T-helper 2 cell treated with Interferon-gamma antibody and Interleukin-4, amounts not matched to agents 5 μg/mL and 100 μg/mL, for 36 hours (primary cell): ENCODE measurements around the gene PPP3R2.

Experiments used
- DNase-seq: peaks from one replicate; pipeline ENCODE4 v3.0.0; 2021; ENCODE audit warnings: low spot score
- H3K27ac Mint-ChIP-seq: one replicate; pipeline ENCODE4 v1.8.0; 2021; ENCODE audit warnings: mild to moderate bottlenecking, mixed read lengths
- H3K27me3 Mint-ChIP-seq: one replicate; pipeline ENCODE4 v1.8.0; 2021; ENCODE audit warnings: low read depth, mixed read lengths
- H3K36me3 Mint-ChIP-seq: one replicate; pipeline ENCODE4 v1.8.0; 2021; ENCODE audit warnings: low read depth, mixed read lengths
- H3K4me1 Mint-ChIP-seq: one replicate; pipeline ENCODE4 v1.8.0; 2021; ENCODE audit warnings: low read depth, mixed read lengths
- H3K4me3 Mint-ChIP-seq: one replicate; pipeline ENCODE4 v1.8.0; 2022; ENCODE audit warnings: mild to moderate bottlenecking, moderate library complexity, mixed read lengths
- H3K9me3 Mint-ChIP-seq: one replicate; pipeline ENCODE4 v1.8.0; 2021; ENCODE audit warnings: mixed read lengths

Gene PPP3R2

DNA sequence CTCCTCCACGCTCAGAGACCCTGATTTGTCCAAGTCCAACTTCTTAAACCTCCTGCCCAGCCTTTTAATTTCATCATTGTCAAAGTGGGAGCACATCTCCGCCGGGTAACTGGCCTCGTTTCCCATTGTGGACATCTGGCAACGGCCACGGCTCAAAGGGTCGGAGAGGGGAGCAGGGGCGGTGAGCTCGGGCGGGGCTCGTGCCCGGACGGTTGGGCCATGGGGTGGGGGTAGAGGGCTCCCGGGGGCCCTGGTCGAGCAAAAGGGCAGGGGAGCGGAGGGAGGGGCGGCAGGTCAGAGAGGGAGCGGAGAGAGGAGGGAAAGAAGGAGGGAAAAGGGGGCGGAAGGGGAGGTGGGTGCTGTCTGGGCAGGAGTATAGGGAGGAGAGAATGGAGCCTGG lies at the start of gene PPP3R2:
Gene PPP3R2, minus strand, starts transcription at position 174 of the 400 bp plus-strand sequence. Its CDS starts 48 bp downstream, at position 126.
- no peak within 1 kb of the TSS for H3K4me3 Mint-ChIP-seq
- H3K4me1 Mint-ChIP-seq: no peaks in the 10 kb centered on the region
- peaks cover 4% of the 10 kb centered on the region for H3K27me3 Mint-ChIP-seq
- H3K27ac Mint-ChIP-seq: no peak within 1 kb of the TSS
- no peaks in the 10 kb centered on the region for H3K36me3 Mint-ChIP-seq
- DNase-seq: no peak
- no peaks in the 10 kb centered on the region for H3K9me3 Mint-ChIP-seq

GRCh38 chr9:101639785-101640665 lies 45.3 kb upstream of the PPP3R2 start:
- no peak overlapping the region for H3K27ac Mint-ChIP-seq

DNA sequence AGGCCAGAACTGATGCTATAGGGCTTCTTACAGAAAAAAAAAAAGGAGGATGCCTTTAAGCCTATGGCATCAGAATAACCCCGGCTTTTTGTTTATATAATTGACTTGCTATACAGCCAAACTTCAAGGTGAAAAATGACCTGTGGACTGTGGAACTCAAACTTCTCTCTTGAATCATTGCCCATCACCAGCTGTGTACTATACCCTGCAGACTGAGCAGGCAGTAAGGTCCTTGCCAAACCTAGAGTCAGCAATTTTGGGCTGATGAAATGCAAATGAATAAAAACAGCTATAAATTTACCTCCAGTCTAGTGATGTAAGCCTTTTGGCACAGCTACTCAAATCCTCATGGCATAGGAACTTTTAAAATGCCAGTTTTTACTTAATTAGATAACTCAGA lies 44.5 kb upstream of the PPP3R2 start:
- H3K36me3 Mint-ChIP-seq: no peaks in the 10 kb centered on the region
- no peaks in the 10 kb centered on the region for H3K4me1 Mint-ChIP-seq
- H3K9me3 Mint-ChIP-seq: peaks cover 10% of the 10 kb centered on the region
- no peak overlapping the region for H3K4me3 Mint-ChIP-seq
- H3K27me3 Mint-ChIP-seq: no peaks in the 10 kb centered on the region
- no peak overlapping the region for H3K27ac Mint-ChIP-seq
- no peak for DNase-seq

More at GRCh38 chr9:101639785-101640665, 45.3 kb upstream of the PPP3R2 start:
- H3K36me3 Mint-ChIP-seq: no peaks in the 10 kb centered on the region
- DNase-seq: no peak
- H3K4me3 Mint-ChIP-seq: no peak overlapping the region
- H3K9me3 Mint-ChIP-seq: peaks cover 10% of the 10 kb centered on the region
- H3K4me1 Mint-ChIP-seq: no peaks in the 10 kb centered on the region
- H3K27me3 Mint-ChIP-seq: no peaks in the 10 kb centered on the region

- no peaks in the 10 kb centered on the region for H3K27me3 Mint-ChIP-seq
- DNase-seq: no peak
- no peaks in the 10 kb centered on the region for H3K36me3 Mint-ChIP-seq
- H3K4me1 Mint-ChIP-seq: no peaks in the 10 kb centered on the region
- H3K4me3 Mint-ChIP-seq: no peak overlapping the region
- no peak overlapping the region for H3K27ac Mint-ChIP-seq
- peaks cover 4% of the 10 kb centered on the region for H3K9me3 Mint-ChIP-seq
Measured at GRCh38 chr9:101636247-101636646, 41.5 kb upstream of the PPP3R2 start.

DNA sequence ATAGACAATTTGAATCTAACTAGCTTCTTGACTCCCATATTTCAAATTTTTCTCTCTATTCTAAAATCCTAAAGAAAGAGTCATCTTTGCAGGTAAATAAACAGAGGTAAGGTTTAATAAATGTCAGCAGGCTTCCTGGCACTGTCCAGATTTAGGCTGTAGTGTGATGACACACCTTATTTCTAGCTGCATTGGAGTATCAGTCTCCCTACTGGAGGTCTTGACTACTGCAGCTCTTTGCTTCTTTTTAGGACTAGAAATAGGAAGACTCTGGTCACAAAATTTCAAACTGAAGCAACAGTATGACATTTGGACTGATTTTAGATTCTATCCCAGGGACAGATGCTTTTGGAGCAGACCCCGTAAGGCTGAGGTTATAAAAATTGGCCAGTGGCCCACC lies 40.7 kb upstream of the PPP3R2 start:
- no peaks in the 10 kb centered on the region for H3K27me3 Mint-ChIP-seq
- H3K9me3 Mint-ChIP-seq: no peaks in the 10 kb centered on the region
- no peaks in the 10 kb centered on the region for H3K4me1 Mint-ChIP-seq
- no peak overlapping the region for H3K27ac Mint-ChIP-seq
- H3K36me3 Mint-ChIP-seq: no peaks in the 10 kb centered on the region
- DNase-seq: no peak
- H3K4me3 Mint-ChIP-seq: no peak overlapping the region

DNA sequence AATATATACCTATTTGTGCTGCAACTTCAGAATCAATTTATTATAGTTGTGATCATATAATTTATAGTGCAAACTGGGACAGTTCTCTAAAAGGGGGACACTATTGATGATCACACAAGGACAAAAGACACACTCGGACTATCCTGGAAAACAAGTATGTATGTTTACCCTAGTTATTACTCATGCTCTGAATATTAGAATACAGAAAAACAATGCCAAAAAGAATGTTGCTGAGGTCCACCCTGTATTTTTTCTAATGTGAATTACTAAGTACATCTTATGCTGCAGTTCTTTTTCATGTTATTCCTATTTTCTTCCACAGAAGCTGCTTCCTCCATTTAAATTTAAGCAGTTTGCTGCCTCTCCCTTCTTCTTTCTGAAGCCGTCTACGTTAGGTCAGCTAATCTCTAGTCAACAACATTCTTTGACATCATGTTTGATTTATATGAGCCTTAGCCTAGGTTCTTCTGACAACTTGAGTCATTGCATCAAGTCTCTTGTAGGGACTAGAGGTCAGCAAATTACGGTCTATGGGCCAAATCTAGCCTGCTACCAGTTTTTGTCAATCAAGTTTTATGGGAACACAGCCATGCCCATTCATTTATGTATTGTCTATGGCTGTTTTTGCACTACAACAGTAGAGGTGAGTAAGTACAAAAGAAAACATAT lies 40.1 kb upstream of the PPP3R2 start:
- H3K36me3 Mint-ChIP-seq: no peaks in the 10 kb centered on the region
- no peak for DNase-seq
- no peak overlapping the region for H3K27ac Mint-ChIP-seq
- no peaks in the 10 kb centered on the region for H3K9me3 Mint-ChIP-seq
- no peaks in the 10 kb centered on the region for H3K27me3 Mint-ChIP-seq
- H3K4me3 Mint-ChIP-seq: no peak overlapping the region
- H3K4me1 Mint-ChIP-seq: no peaks in the 10 kb centered on the region

DNA sequence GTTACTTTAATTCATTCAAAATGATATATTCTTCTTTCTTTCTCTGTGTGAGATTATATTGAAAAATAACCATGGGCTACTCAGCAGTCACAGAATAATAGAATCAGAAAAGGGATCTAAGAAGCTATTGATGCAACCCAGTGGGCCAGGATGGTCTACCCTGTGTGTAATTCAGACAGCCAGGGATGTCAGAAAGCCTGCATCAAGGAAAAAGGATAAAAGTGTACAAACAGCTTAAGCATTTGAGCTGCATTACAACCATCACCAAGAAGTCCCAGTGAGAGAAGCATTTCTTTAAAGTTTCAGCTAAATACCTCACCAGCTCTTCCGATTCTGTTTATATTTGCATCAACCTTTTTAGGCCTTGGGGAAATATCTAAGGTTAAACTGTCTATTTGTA lies 37.8 kb upstream of the PPP3R2 start:
- Mint-ChIP-seq H3K36me3 (no peaks in the 10 kb centered on the region), H3K9me3 (no peaks in the 10 kb centered on the region), H3K4me3 (no peak overlapping the region), H3K4me1 (no peaks in the 10 kb centered on the region), H3K27ac (no peak overlapping the region), H3K27me3 (no peaks in the 10 kb centered on the region)
- DNase-seq: no peak

DNA sequence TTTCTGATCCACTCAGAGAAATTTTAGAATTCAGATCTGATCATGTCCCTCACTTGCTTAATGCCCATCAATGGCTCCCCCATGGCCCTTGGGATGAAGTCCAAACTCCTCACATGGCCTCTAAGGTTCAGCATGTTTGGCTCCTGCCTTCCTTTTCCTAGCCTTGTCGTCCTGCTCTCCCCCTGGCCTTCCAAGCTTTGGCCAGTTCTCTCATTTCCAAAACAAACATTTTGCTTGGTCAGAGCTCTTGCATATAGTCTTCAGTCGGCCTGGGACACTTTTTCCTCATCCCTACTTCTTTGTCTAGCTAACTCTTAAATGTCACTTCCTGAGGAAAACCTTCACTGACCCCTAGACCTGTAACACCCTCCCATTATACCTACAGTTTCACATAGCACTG lies 37.1 kb upstream of the PPP3R2 start:
- no peak overlapping the region for H3K4me3 Mint-ChIP-seq
- H3K27ac Mint-ChIP-seq: no peak overlapping the region
- no peaks in the 10 kb centered on the region for H3K9me3 Mint-ChIP-seq
- no peaks in the 10 kb centered on the region for H3K36me3 Mint-ChIP-seq
- H3K27me3 Mint-ChIP-seq: no peaks in the 10 kb centered on the region
- no peaks in the 10 kb centered on the region for H3K4me1 Mint-ChIP-seq
- DNase-seq: no peak

DNA sequence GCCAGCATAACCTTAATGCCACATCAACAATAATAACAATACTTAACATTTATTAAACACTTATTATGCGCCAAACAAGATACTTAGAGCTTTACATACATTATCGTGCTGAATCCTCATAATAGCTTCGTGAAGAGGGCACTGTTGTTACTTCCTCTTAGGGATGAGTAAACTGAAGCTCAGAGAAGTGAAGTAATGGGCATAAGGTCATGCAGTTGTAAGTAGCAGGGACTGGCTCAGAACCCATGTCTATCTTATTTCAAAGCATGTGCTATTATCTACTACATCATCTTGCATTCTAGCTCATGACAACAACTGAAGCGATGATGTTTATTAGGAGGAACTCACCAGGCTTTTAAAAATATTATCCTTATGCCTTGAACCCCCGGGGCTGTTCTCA lies 34.9 kb upstream of the PPP3R2 start:
- Mint-ChIP-seq H3K27me3 (no peaks in the 10 kb centered on the region), H3K9me3 (no peaks in the 10 kb centered on the region), H3K27ac (no peak overlapping the region), H3K4me3 (no peak overlapping the region), H3K36me3 (no peaks in the 10 kb centered on the region), H3K4me1 (peaks cover 4% of the 10 kb centered on the region)
- DNase-seq: no peak

- H3K4me3 Mint-ChIP-seq: no peak overlapping the region
- H3K27me3 Mint-ChIP-seq: no peaks in the 10 kb centered on the region
- H3K4me1 Mint-ChIP-seq: peaks cover 4% of the 10 kb centered on the region
- no peak overlapping the region for H3K27ac Mint-ChIP-seq
- no peak for DNase-seq
- H3K9me3 Mint-ChIP-seq: no peaks in the 10 kb centered on the region
- H3K36me3 Mint-ChIP-seq: no peaks in the 10 kb centered on the region
Measured at GRCh38 chr9:101628173-101628572, 33.4 kb upstream of the PPP3R2 start.

DNA sequence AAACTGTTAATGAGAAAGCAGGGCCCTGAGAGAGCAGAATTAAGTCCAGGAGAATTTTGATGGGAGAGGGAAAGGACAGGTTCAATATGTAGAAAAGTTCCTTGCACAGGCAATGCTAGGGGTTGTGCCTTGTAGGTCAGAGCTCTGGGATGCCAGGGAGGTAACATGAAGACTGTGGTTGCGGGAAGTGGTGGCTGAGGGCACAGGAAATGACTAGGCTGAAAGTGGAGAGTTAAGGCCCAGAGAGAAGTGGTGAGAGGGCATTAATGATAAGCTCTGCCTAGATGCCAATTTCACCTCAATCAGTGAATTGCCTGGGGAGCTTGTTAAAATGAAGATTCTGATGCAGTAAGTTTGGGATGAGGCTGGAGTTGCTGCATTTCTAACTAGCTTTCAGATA lies 31.5 kb upstream of the PPP3R2 start:
- DNase-seq: no peak
- no peaks in the 10 kb centered on the region for H3K9me3 Mint-ChIP-seq
- no peaks in the 10 kb centered on the region for H3K27me3 Mint-ChIP-seq
- no peak overlapping the region for H3K4me3 Mint-ChIP-seq
- H3K27ac Mint-ChIP-seq: no peak overlapping the region
- H3K36me3 Mint-ChIP-seq: no peaks in the 10 kb centered on the region
- peaks cover 4% of the 10 kb centered on the region for H3K4me1 Mint-ChIP-seq

DNA sequence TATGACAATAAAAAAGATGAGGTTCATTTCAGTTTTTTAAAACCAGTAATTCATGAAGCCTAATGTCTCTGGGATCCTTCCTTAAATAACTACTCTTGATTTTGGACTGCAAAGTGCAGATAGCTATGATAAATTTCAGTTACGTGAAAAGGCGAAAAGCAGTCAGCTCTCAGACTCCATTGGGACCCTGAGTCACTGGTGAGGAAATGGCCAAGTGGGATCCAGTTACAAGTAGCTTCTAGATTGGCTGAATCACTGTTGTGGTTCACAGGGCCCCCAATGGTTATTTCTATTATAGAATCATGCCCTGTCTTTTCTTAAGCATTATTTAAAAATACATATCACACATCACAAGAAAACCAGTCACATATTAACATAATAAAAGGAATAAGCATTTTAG lies 31.1 kb upstream of the PPP3R2 start:
- Mint-ChIP-seq H3K36me3 (no peaks in the 10 kb centered on the region), H3K9me3 (no peaks in the 10 kb centered on the region), H3K27ac (no peak overlapping the region), H3K27me3 (no peaks in the 10 kb centered on the region), H3K4me1 (peaks cover 4% of the 10 kb centered on the region), H3K4me3 (no peak overlapping the region)
- no peak for DNase-seq

DNA sequence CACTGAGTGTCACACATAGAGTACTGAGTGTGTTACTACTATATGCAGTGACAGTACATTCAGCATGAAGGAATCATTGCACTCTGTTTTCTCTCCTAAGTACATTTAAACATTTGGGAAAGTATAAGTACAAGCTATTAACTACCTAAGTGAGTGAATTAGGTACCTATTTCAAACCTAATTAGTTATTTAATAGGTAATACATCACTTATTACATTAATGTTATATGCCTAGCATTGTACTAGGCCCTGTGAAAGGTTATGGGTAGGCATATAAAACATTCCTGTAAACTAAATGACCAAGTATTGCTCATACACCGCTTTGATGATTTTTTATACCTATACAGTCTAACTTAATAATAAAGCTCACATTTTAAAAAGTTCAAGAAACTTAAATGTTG lies 25.7 kb upstream of the PPP3R2 start:
- no peaks in the 10 kb centered on the region for H3K27me3 Mint-ChIP-seq
- no peaks in the 10 kb centered on the region for H3K36me3 Mint-ChIP-seq
- H3K27ac Mint-ChIP-seq: no peak overlapping the region
- DNase-seq: no peak
- no peaks in the 10 kb centered on the region for H3K4me1 Mint-ChIP-seq
- H3K4me3 Mint-ChIP-seq: no peak overlapping the region
- no peaks in the 10 kb centered on the region for H3K9me3 Mint-ChIP-seq

DNA sequence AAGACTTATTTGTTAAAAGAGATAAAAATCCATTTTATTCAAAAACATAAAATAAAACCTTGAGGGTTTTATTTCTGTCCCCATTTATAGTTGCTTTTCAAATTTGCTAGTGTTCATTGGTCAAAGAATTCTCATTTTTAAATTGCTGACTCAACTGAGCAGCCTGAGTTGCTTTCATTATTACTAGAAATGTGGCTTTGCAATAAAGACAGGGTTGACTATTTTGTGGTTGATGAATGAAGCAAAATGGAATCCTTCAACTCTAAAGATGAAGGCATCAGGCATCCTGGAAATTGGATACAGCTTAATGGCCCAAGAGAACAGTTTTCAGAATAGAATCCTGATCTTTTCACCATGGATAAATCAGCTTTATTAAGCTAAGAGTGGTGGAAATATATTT lies 23.9 kb upstream of the PPP3R2 start:
- Mint-ChIP-seq H3K4me3 (no peak overlapping the region), H3K36me3 (no peaks in the 10 kb centered on the region), H3K4me1 (no peaks in the 10 kb centered on the region), H3K27me3 (no peaks in the 10 kb centered on the region), H3K9me3 (no peaks in the 10 kb centered on the region), H3K27ac (no peak overlapping the region)
- DNase-seq: no peak
